H1 (cell line): ENCODE measurements around the gene ZBTB40. TPM values are rescaled to one million over a fixed set of nuclear protein-coding genes. Genes with fewer than 3 reads are reported as not detected.

Experiments
- TBP ChIP-seq: IDR thresholded peaks from 2 replicates; pipeline ENCODE4 v1.6.1; 2011; ENCODE audit warnings: low read depth, low read length, improper control_type of control experiment
- polyA plus RNA-seq, 7 experiments: library from polyadenylated mRNA; depleted of rRNA in 3 of 7; stranded (reverse) in 5 of 7; unstranded in 2 of 7; fragments of >200 nt in 5 of 7; fragments of 200-250 nt in 2 of 7; gene quantifications; 1 replicate in 5 of 7; 2 replicates in 1 of 7; 4 replicates in 1 of 7; pipeline versions ENCODE4 v1.2.1 to v1.2.3, GENCODE V29; 2011 to 2013; ENCODE audit warnings: missing spikeins in 2 of 7, mixed read lengths in 2 of 7
- total RNA-seq: library from RNA; stranded (reverse); fragmentation: NEBNext Ultra II Directional; extraction: Animal tissue kit (Norgen Biotek cat#: 25700); gene quantifications from 2 replicates; pipeline ENCODE4 v1.2.1, GENCODE V29; 2021

ZBTB40 gene
- total and polyA plus RNA-seq, 2 of the 8 experiments (the other 6 are each of a cell fraction or from before 2014, with no cell fraction given): 3.1 to 19.3 TPM

DNA sequence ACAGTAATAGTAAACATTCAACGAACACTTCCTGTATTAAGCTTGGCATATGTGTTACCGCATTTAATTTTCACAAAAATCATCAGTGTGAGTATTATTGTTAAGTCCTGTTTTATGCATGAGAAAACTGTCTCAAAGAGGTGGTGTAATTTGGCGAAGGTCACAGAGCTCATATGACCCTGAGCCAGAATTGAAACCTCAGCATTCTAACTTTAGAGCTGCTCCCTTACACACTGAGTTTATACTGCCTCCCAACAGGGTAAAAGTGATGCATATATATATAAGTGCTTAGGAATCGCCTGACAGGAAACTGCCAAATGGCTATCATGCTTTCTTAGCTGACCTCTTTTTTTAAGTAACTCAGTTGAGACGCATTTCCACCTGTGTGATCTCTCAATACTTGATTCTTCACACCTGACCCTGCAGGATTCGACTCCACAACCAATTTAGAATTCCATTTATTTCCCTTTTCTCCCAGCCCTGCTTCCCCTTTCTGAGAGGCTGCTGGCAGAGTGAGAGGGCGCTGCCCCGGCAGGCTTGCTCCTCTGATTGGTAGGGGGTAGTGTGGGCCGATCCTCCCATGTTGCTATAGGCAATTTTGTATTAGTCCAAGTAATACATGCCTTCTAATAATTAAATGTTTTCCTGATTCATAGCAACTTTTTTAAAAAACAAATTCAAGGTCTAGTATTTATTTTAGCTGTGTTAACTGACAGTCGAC lies 40.5 kb downstream of the ZBTB40 start (continued):
- TF ChIP-seq TBP: no peak
- TF ChIP-seq, all 59 proteins: peak for 0
